Measurements from ENCODE around the gene SAFB. TPM values are rescaled to one million over a fixed set of nuclear protein-coding genes. Genes with fewer than 3 reads are reported as not detected.

SAFB gene
- polyA plus RNA-seq, 2 of the 4 experiments (the other 2 are of a cell fraction) = 55.0 to 74.0 TPM

- TF ChIP-seq CHD4 (IDR thresholded peaks at IDR 0.05; ENCODE audit: borderline replicate concordance) = no peak
- TF ChIP-seq, protein P1, sequence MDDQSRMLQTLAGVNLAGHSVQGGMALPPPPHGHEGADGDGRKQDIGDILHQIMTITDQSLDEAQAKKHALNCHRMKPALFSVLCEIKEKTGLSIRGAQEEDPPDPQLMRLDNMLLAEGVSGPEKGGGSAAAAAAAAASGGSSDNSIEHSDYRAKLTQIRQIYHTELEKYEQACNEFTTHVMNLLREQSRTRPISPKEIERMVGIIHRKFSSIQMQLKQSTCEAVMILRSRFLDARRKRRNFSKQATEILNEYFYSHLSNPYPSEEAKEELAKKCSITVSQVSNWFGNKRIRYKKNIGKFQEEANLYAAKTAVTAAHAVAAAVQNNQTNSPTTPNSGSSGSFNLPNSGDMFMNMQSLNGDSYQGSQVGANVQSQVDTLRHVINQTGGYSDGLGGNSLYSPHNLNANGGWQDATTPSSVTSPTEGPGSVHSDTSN (IDR thresholded peaks at IDR 0.05) = peak; percentile 15; the same call in 1 of the 2 replicates
- TF ChIP-seq FOXS1 (CRISPR knock-in tag; IDR thresholded peaks at IDR 0.05) = no peak
- ChIA-PET CTCF (interaction anchor here (1.2 kb wide), 2 partner anchors 16 to 644 kb away, joined by 3 to 4 read pairs; no protein-coding TSS in a partner anchor), POLR2A (interaction anchor here (0.6 to 3.0 kb wide), 4 partner anchors 28 to 212 kb away, joined by 3 to 45 read pairs (median 5); partner anchors contain the start of genes CATSPERD, LONP1 and VMAC)
- DNase-seq (ENCODE audit: low read depth in 1 of 2, low spot score in 1 of 2) = no peak
- ATAC-seq = 0 out of 6 replicates have a peak, but pooled peaks of 1 of the 2 experiments have one; percentile 3
- H3K27ac ChIP-seq = peak overlapping the region; percentile 93 to 97; a peak in 4 of 6 replicates
- H3K4me2 ChIP-seq = peak overlapping the region; percentile 88
- H3K4me3 ChIP-seq = peak overlapping the region; percentile 92
- H3K9me3 ChIP-seq = no peaks in the 10 kb centered on the region
- FAIRE-seq = no peak
- WGBS (ENCODE audit: missing lambda C conversion rate) = 89% methylated on average over 11 of the region's 42 CpGs
- H3K4me1 ChIP-seq = peaks cover 13% of the 10 kb centered on the region
Measured at GRCh38 chr19:5691822-5692722, 69.2 kb downstream of the SAFB start.

DNA sequence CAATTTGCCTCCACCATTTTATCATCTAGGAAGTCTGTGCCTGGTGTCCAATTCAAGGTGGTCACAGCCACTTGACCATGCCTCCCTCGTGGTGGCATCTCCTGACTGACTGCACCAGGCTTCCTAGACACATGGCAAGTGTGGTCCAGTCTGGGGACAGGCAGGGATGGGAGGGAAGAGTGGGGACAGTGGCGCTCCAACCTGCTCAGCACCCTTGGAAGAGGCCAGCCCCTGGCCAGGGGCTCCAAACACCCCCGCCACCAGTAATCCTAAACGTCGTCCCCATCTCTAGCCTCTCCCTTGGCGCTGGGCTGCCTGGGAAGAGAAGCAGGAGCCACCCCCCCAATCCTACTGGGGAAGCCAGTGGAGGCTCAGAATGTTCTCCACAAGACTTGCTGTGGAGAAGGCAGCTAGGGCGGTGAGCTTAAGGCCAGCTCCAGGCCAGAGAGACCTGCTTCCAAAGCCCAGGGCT, 69.9 kb downstream of the SAFB start:
- Histone ChIP-seq H3K4me3 (peak overlapping the region; percentile 92; the same call in 1 of the 3 replicates), H3K9me3 (no peaks in the 10 kb centered on the region), H3K4me1 (peaks cover 13% of the 10 kb centered on the region), H3K4me2 (peak overlapping the region; percentile 88; the same call in 2 of the 3 replicates), H3K27ac (no peak overlapping the region)
- peak in 1 of 2 experiments; percentile 41 for DNase-seq (ENCODE audit: low read depth in 1 of 2, low spot score in 1 of 2)
- WGBS (ENCODE audit: missing lambda C conversion rate) = 40% methylated on average over 1 of the region's 7 CpGs
- FAIRE-seq = no peak
- POLR2A ChIA-PET = no interaction called here
- CTCF ChIA-PET = no interaction called here
- ATAC-seq = peak; percentile 1 to 2; a peak in 1 of 6 replicates
- TF ChIP-seq JUN (IDR thresholded peaks at IDR 0.05) (peak in 1 of 2 experiments; percentile 17; a peak in 1 of 5 replicates), MYC (IDR thresholded peaks at IDR 0.05; ENCODE audit: borderline replicate concordance, low read length) (no peak), ZSCAN20 (CRISPR knock-in tag; IDR thresholded peaks at IDR 0.05) (no peak)

DNA sequence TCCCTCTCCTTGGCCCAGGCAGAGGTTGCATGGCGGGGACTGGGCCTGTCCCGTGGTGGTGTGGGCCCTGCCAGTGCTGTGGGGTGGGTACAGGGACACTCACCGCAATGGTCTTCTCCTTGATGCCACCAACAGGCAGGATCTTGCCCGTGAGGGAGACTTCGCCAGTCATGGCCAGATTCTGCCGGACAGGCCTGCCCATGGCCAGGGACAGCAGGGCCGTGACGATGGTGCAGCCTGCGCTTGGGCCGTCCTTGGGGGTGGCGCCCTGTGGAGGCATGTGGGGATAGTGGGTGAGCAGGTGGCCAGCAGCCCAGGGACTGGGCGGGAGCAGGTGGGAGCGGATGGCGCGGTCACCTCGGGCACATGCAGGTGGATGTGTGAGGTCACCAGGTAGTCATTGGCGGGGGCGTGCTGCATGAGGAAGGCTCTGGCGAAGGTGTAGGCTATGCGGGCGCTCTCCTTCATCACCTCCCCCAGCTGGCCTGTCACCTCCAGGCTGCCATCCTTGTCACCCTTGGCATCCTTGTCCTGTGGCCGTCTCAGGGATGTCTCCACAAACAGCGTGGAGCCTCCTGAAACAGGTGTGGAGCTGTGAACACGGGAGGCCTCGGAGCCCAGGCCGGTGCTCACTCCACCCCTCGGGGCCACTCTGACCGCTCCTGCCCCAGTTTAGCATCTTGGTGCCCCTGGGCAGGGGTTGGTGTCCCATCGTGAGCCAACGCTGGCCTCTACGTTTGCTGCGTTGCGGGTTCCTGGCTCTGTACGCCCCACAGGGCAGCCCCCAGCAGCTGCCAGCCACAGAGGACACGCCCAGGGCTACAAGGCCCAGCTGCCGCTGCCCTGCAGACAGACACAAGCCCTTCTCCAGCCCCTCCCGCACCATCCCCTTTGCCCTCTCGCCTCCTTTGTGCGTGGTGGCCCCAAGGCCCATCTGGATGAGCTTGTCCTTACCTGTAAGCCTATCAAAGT, 70.6 kb downstream of the SAFB start:
- Histone ChIP-seq H3K9me3 (no peaks in the 10 kb centered on the region), H3K4me3 (no peak overlapping the region), H3K27ac (no peak overlapping the region), H3K4me1 (peaks cover 13% of the 10 kb centered on the region), H3K4me2 (no peak overlapping the region; the same call in 2 of the 3 replicates)
- DNase-seq (ENCODE audit: low read depth in 1 of 2, low spot score in 1 of 2) = no peak
- ChIA-PET POLR2A (no interaction called here), CTCF (no interaction called here)
- 88% methylated on average over 14 of the region's 39 CpGs for WGBS (ENCODE audit: missing lambda C conversion rate)
- FAIRE-seq = no peak
- peak; percentile 1; a peak in 1 of 6 replicates for ATAC-seq
- TF ChIP-seq NFE2L2 (conservative IDR thresholded peaks at IDR 0.05; ENCODE audit: low read length) = no peak
- TF ChIP-seq SREBF2 (IDR thresholded peaks at IDR 0.05) = no peak
- no peak for TF ChIP-seq CHD2 (IDR thresholded peaks at IDR 0.05; ENCODE audit: low read length, partially characterized antibody)
- no peak for TF ChIP-seq JUN (IDR thresholded peaks at IDR 0.05)
- no peak for TF ChIP-seq HMGXB4 (CRISPR knock-in tag; IDR thresholded peaks at IDR 0.05; ENCODE audit: borderline replicate concordance)
